Peyer's patch (tissue), 4 donors: ENCODE measurements around the gene C20orf141. TPM values are rescaled to one million over a fixed set of nuclear protein-coding genes. Genes with fewer than 3 reads are reported as not detected.

ENCODE experiments used
- DNase-seq, 3 donors: peaks; one replicate each; pipeline ENCODE4 v3.0.0-alpha.2; 2017 to 2019
- H3K27ac ChIP-seq, 4 donors: fragments of 200-600 bp; sonication (generic); one replicate each; pipeline ENCODE4 v1.5.1; 2016 to 2019
- H3K27me3 ChIP-seq, 2 donors: fragments of 200-600 bp; sonication (generic); one replicate each; pipeline ENCODE4 v1.5.1; 2019
- H3K36me3 ChIP-seq, 3 donors: fragments of 200-600 bp; sonication (generic); one replicate each; pipeline ENCODE4 v1.5.1; 2016 to 2019
- H3K4me1 ChIP-seq, 4 donors: fragments of 200-600 bp; sonication (generic); one replicate each; pipeline ENCODE4 v1.5.1; 2016 to 2019
- H3K4me3 ChIP-seq, 4 donors: fragments of 200-600 bp; sonication (generic); 1 replicate in 3 of 4; 2 replicates in 1 of 4; pipeline ENCODE4 v1.5.1; 2016 to 2019; ENCODE audit warnings: mild to moderate bottlenecking in 1 of 4
- H3K9me3 ChIP-seq, 4 donors: fragments of 200-600 bp; sonication (generic); one replicate each; pipeline ENCODE4 v1.5.1; 2016 to 2019; ENCODE audit warnings: mild to moderate bottlenecking in 1 of 4
- POLR2A ChIP-seq, 2 donors: fragments of 450-650 bp; IDR thresholded peaks; one replicate each; pipeline ENCODE4 v1.5.1; 2017; ENCODE audit warnings: antibody characterized with exemption in 2 of 2, mild to moderate bottlenecking in 2 of 2, moderate library complexity in 2 of 2
- total RNA-seq, 4 donors: library from RNA; depleted of rRNA; stranded (reverse); fragments of >200 nt; gene quantifications; one replicate each; pipeline ENCODE4 v1.1.0, GENCODE V29; 2016
- TF ChIP-seq, protein P1 (sequence below), 6 experiments: fragments of 450-650 bp in 4 of 6; fragments of 200-600 bp in 2 of 6; sonication (generic) in 1 of 6; IDR thresholded peaks; one replicate each; pipeline ENCODE4 v1.5.1; 2017 to 2019; ENCODE audit warnings: antibody characterized with exemption in 6 of 6, mild to moderate bottlenecking in 3 of 6, moderate library complexity in 1 of 6

The C20orf141 gene
- total RNA-seq, 4 donors from 2014 or later: not detected

DNA sequence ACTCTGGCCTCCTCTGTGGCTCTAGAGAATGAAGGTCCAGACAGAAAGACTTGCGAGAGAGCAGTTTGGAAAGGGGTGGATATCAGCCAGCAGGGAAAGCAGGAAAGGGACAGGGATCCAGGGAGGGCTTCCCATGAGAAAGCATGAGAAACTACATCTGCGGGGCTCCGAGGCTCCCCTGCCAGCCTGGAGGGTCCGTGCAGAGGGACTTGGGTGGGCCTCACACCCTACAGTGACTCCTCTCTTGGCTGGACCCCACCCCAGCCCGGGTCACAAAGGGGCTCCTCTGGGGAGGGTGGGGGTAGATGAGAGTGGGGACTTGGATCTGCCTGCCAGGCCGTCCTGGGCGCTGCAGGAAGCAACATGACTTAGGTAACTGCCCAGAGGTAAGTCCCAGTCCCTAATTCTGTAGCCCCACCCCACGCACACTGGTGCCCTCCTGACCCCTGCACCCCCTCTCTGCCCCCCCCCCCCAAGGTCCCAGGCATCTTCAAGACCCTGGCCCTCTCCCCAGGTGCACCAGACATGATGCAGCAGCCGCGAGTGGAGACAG, 1.3 kb downstream of the C20orf141 start, which contains the start of gene TMEM239:
Gene TMEM239, plus strand, starts transcription at position 335 of the 553 bp plus-strand sequence. Its CDS starts 191 bp downstream, at position 526.
- TF ChIP-seq, protein P1, sequence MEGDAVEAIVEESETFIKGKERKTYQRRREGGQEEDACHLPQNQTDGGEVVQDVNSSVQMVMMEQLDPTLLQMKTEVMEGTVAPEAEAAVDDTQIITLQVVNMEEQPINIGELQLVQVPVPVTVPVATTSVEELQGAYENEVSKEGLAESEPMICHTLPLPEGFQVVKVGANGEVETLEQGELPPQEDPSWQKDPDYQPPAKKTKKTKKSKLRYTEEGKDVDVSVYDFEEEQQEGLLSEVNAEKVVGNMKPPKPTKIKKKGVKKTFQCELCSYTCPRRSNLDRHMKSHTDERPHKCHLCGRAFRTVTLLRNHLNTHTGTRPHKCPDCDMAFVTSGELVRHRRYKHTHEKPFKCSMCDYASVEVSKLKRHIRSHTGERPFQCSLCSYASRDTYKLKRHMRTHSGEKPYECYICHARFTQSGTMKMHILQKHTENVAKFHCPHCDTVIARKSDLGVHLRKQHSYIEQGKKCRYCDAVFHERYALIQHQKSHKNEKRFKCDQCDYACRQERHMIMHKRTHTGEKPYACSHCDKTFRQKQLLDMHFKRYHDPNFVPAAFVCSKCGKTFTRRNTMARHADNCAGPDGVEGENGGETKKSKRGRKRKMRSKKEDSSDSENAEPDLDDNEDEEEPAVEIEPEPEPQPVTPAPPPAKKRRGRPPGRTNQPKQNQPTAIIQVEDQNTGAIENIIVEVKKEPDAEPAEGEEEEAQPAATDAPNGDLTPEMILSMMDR (IDR thresholded peaks at IDR 0.05): no peak
- TF ChIP-seq POLR2A (IDR thresholded peaks at IDR 0.05): no peak
- Histone ChIP-seq H3K27me3 (peaks cover 0 to 8% of the 10 kb centered on the region in 2 donors), H3K9me3 (no peaks in the 10 kb centered on the region), H3K4me1 (no peaks in the 10 kb centered on the region), H3K36me3 (no peaks in the 10 kb centered on the region), H3K4me3 (no peak within 1 kb of the TSS), H3K27ac (no peak within 1 kb of the TSS)
- peak in 1 of 3 donors; percentile 40 for DNase-seq

GRCh38 chr20:2816583-2817340, 2.0 kb downstream of the C20orf141 start:
- no peak overlapping the region for H3K27ac ChIP-seq
- no peaks in the 10 kb centered on the region for H3K9me3 ChIP-seq
- H3K27me3 ChIP-seq: peaks cover 0 to 13% of the 10 kb centered on the region in 2 donors
- no peak overlapping the region for H3K4me3 ChIP-seq
- no peaks in the 10 kb centered on the region for H3K4me1 ChIP-seq
- no peak for TF ChIP-seq POLR2A (IDR thresholded peaks at IDR 0.05)
- TF ChIP-seq, protein P1 (IDR thresholded peaks at IDR 0.05): no peak
- no peaks in the 10 kb centered on the region for H3K36me3 ChIP-seq
- DNase-seq: peak in 1 of 3 donors; percentile 44

- H3K4me3 ChIP-seq: no peak overlapping the region
- no peaks in the 10 kb centered on the region for H3K36me3 ChIP-seq
- peaks cover 0 to 13% of the 10 kb centered on the region in 2 donors for H3K27me3 ChIP-seq
- H3K27ac ChIP-seq: no peak overlapping the region
- no peaks in the 10 kb centered on the region for H3K4me1 ChIP-seq
- TF ChIP-seq POLR2A (IDR thresholded peaks at IDR 0.05): no peak
- TF ChIP-seq, protein P1 (IDR thresholded peaks at IDR 0.05): no peak
- DNase-seq: no peak
- H3K9me3 ChIP-seq: no peaks in the 10 kb centered on the region
These were observed 2.5 kb downstream of the C20orf141 start for GRCh38 chr20:2817341-2817726.

GRCh38 chr20:2817891-2818595, 3.3 kb downstream of the C20orf141 start:
- Histone ChIP-seq H3K4me3 (no peak overlapping the region), H3K27ac (no peak overlapping the region), H3K27me3 (peaks cover 0 to 13% of the 10 kb centered on the region in 2 donors), H3K4me1 (no peaks in the 10 kb centered on the region), H3K36me3 (no peaks in the 10 kb centered on the region), H3K9me3 (no peaks in the 10 kb centered on the region)
- TF ChIP-seq POLR2A (IDR thresholded peaks at IDR 0.05): no peak
- TF ChIP-seq, protein P1 (IDR thresholded peaks at IDR 0.05): no peak
- peak in 1 of 3 donors; percentile 44 for DNase-seq

DNA sequence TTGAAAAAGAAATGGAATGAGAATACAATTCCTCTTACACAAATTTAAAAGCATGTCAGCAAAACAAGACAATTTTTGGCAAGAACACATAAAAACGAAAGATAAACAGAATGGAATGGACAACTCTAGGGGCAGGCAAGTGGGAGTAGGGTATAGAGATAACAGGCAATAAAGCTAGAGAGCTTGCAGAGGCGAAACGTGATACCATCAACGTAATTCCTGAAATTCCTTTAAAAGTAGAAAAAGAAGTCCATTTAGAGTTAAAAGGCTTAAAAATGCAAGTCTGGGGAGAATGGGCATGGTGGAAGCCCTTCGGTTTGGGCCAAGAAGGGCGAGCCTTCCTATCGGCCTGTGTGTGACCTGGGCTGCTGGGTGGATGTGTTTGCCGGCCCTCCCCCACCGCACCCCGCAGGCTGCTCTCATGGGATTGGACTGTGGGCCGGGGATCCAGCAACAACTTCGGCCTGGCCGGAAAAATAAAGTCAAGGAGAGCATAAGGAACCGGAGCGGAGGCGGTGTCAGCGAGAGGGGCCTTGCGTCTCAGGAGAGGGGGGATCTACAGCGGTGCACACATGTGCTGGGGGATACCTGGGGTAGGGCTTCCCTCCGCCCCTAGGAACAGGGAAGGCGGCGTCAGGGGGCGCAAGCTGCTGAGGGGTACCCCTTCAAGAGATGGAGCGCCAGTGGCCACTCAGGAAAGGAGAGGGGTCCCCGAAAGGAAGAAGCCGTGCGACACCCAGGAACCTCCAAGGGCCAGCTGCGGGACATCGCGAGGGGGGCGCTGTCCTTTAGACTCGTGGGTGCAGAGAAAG, 5.5 kb downstream of the C20orf141 start:
- DNase-seq: no peak
- H3K27me3 ChIP-seq: peaks cover 0 to 13% of the 10 kb centered on the region in 2 donors
- H3K4me3 ChIP-seq: no peak overlapping the region

More for the DNA sequence above, 5.5 kb downstream of the C20orf141 start:
- H3K4me1 ChIP-seq: no peaks in the 10 kb centered on the region
- H3K27ac ChIP-seq: no peak overlapping the region
- no peaks in the 10 kb centered on the region for H3K36me3 ChIP-seq
- TF ChIP-seq, protein P1 (IDR thresholded peaks at IDR 0.05): no peak
- no peak for TF ChIP-seq POLR2A (IDR thresholded peaks at IDR 0.05)
- H3K9me3 ChIP-seq: no peaks in the 10 kb centered on the region
